Skin of body (tissue), 2 donors: ENCODE measurements around the gene SH3BP4. TPM values are rescaled to one million over a fixed set of nuclear protein-coding genes. Genes with fewer than 3 reads are reported as not detected.
"Not testable (repeated sequence)": the region's sequence is repeated elsewhere in the genome, so short reads cannot be mapped to it uniquely, and the experiment has no call there.

Experiments
- DNase-seq: peaks from one replicate; lab custom pipeline; 2025; lab: John Stamatoyannopoulos, UW
- total RNA-seq: library from RNA; depleted of rRNA; stranded (reverse); fragments of >200 nt; gene quantifications from one replicate; pipeline ENCODE4 v1.2.3, GENCODE V29; 2014

The SH3BP4 gene
- total RNA-seq, 1 donor from 2014 or later: 14.6 TPM

DNA sequence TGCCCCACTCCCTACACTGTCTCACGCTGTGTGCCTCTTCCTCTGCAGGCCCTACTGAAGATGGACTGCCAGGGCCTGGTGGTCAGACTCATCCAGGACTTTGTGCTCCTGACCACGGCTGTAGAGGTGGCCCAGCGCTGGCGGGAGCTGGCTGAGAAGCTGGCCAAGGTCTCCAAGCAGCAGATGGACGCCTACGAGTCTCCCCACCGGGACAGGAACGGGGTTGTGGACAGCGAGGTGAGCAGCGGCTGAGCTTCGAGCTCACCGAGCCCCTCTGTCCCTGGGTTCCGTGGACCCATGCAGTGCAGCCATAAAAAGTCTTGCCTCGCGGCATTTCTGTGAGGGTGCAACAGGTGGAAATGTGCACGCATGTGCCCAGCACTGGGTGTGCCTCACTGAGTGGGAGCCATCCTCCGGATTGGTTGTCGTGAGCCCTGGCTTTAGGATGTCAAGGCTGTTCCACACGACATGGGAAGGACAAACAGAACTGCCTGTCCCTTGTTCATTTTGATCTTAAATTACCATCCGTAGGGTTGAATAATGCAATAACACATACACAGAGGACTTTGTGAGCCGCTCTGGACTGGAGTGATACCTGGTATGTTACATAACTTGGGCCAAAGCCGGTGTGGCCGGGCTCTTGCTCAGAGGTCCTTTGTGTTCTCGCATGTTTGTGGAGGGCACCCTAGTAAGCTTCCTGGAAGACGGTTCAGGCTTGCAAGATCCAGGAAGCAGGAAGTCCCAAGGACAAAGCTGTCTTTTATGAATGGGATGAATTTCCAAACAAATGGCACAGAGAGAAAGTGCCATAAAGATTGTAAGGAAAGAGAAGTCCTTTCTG, 100.9 kb downstream of the SH3BP4 start:
- no peak for DNase-seq

DNA sequence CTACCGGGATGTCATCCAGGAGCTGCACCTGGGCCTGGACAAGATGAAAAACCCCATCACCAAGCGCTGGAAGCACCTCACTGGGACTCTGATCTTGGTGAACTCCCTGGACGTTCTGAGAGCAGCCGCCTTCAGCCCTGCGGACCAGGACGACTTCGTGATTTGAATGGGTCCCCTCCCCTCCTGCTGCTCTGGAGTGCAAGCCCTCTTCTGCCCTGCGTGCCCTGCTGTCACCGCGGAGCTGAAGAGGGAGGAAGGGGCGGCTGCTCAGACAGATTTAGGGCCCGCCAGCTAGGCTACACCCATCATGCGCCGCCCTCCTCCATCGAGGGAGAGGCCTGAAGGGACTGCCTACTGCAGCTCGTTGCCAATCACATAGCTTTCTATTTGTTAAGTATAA, 101.8 kb downstream of the SH3BP4 start:
- DNase-seq: no peak

DNA sequence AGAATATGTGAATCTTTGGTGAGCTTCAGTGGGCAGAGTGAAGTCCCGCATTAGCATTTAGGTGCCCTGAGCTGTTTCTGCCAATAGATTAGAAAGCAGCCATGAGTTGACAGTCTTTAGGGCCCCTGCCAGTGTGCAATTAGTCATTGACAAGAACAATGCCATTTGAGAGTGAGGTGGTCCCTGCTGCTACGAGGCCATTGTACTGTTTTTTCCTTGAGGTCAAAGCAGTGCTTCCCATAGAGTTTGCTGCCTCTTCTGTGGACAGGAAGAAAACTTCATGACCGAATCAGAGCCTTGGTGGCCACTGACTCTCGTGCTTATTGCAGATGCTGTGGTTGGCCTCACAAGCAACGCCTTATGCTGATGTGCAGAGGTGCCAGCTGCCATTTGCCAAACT, 102.7 kb downstream of the SH3BP4 start:
- DNase-seq: no peak

DNA sequence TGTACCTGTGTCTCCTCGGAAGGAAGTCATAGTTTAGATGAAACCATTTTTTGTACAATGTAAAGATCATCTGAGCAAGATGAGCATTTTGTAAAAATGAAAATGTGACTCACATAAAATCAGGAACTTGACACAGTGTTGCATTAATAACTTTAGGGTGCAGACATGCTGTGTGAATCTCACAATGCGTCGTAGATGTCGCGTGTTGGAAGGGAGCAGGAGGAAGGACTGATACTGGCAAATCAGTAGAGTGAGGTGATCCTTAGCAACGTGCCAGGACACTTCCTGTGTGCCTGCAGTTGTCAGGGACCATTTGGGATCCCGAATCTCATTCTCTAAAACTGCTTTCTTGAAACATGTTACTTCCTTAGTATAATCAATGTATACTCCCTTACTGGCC, 103.1 kb downstream of the SH3BP4 start:
- no peak for DNase-seq

DNA sequence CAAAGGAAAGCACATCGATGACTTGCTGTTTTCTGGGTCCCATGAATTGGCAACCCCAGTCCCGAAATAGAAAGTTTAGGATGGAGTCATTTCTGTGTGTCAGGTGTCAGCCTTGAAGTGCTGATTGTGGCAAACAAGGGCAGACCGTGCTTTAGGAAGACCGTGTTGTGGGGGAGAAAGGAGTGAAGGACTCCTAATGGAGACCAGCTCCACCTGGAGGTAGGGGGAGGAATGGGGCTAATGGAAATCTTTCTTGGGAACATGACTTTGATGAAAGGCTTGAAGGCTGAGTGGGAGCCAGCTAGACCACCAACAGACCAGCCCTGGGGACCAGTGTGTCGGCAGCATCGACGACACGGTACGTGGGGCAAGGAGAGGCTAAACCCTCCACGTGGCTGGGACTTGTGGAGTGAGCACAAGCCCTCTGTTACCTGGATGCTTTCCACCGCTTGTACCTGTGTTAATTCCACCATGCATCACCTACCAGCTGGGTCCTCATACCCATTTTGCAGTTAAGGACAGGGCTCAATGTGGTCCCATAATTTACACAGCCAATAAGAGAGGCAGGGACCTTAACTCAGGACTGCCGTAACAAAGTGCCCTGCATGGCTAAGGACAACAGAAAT, 104.2 kb downstream of the SH3BP4 start:
- no peak for DNase-seq

DNA sequence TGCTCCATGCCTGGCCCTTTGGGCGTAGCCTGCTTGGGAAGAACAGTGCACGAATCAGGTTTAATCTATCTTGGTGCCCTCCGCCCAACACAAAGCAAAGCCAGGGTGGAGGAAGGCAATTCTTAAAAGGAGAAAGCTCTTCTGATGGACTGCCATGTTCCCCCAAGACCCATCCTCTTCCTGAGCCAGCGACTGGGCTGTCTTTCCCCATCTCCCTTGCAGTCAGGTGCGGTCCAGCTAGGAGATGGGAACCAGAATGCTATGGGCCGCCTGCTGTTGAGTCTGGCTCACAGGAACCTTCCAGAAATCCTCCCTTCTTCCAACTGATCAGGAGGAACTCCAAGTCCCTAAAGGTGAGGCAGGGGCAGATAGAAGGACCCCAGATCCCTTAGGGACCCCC, 105.0 kb downstream of the SH3BP4 start:
- no peak for DNase-seq

DNA sequence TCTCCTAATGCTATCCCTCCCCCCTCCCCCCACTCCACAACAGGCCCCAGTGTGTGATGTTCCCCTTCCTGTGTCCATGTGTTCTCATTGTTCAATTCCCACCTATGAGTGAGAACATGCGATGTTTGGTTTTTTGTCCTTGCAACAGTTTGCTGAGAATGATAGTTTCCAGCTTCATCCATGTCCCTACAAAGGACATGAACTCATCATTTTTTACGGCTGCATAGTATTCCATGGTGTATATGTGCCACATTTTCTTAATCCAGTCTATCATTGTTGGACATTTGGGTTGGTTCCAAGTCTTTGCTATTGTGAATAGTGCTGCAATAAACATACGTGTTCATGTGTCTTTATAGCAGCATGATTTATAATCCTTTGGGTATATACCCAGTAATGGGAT, 105.8 kb downstream of the SH3BP4 start:
- DNase-seq: not testable (repeated sequence)

DNA sequence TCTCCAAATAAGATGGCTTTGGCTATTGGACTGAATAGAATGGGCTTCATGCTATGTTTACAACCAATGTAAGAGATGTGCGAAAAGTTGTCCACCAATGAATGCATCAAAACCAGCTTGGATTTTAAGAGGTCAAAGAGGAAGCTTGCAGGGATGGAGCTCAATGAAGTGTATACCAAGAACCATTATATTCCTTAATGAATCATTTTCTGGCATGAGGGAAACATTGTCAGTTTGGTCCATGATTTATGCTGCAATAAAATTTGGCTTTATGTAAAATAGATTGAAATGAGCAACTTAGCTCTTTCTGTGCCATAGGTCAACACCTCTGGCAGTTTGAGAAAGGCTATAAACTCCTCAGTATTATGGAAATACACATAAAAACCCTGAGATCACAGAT, 107.3 kb downstream of the SH3BP4 start:
- DNase-seq: no peak

DNA sequence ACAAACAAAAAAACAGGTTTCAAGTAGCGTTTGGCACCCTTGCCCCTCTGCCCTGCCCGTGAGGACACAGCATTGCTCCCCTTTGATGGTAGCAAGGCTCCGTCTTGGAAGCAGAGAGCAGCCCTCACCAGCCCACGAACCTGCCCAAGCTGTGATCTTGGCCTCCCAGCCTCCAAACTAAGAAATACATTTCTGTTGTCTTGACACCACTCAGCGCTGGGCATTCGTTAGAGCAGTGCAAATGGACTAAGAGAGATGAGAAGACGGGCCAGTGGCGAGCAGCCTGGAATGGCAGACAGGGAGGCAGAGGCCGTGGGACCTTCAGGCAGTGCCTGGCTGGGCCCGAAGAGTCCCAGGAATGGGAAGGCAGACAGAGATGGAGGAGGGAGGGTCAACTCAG, 109.8 kb downstream of the SH3BP4 start:
- DNase-seq: no peak

DNA sequence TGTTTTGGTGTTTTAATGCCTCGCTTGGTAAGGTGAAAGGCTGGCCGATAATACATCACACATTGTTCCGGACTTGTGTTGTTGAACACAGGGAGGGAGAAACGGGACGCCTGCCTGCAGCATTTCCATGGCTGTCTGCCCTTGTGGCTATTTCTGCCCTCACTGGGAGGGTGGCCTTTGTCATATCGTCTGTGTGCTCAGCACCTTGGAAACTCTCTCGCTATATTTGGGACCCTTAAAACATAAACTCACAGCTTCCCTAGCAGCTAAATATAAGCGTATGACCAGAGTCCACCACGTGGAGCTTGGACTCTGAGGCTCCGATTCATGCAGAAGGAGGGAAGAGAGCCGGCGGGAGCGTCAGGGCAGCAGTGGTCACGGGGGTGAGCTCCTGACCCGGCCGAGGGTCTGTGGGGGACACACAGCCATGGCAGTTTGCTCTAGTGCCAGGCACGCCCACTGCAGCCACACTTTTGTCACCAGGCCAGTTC, 111.7 kb downstream of the SH3BP4 start:
- DNase-seq: no peak

DNA sequence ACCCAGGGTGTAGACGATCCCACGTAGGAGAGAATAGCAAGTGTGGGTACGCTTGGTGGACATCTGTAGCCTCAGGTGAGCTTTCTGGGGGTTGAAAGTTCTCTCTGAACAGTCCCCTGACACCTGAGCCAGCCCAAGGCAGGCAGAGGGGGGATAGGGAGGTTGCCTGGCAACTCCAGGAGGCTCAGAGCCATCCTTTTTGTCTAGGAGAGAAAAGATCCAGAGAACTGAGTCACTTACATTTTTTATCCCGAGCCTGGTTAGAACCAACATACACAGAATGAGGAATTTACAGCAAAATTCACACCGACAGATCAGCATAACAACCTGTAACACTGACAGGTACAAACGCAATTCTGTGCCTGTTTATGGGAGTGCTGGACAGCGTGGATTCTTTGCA, 113.2 kb downstream of the SH3BP4 start:
- no peak for DNase-seq

DNA sequence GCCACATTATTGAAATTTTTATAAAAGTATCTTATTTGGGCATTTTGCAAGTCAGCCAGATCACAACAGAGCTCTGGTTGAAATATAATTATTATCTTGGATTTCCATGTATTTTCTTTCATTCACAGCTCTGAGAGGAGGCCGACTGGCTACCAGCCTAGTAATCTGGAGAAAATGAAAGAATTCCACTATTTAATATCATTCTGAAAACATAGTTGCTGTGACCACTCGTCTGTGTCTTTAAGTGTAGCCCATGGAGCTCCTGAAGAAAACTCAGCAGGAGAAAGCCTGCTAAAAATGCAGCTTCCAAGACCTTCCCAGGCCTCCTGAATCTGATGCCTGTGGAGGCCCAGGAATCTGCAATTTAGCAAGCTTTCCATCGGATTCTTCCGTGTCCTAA, 114.7 kb downstream of the SH3BP4 start:
- DNase-seq: no peak

DNA sequence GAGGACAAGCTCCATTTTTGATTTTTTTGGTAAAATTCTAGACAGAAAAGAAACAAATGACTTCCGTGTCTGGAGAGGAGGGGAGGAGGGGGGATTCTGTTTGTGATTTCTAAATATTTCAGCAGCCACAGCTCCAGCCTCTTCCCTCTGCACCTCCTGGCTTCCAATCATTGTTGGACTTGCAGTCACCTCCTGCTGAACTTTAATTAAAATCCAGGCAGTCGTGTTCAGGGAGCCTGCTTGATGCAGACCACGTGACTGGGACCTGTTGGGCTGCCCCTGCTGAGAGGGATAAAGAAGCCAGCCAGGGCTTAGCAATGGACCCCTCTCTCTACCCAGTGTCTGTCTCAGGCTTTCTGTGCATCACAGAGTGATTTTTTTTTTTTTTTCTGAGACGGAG, 115.1 kb downstream of the SH3BP4 start:
- DNase-seq: no peak

DNA sequence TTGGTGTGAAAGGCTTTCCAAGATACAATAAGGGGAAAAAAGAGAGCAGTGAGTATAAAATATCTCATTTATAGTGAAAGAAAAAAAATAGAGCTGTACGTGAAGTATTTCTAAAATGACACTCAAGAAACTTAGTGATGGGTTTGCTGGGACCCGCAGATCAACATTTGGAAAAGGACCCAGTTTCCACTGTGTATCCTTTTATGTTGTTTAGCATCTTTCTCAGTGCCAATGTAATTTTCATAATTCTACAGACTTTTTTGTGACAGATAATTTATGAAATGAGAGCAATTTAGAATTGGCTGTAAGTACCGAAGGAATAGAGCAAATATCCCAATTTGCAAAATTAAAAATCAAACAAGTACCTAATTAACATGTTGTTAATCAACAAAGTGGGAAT, 116.9 kb downstream of the SH3BP4 start:
- no peak for DNase-seq

DNA sequence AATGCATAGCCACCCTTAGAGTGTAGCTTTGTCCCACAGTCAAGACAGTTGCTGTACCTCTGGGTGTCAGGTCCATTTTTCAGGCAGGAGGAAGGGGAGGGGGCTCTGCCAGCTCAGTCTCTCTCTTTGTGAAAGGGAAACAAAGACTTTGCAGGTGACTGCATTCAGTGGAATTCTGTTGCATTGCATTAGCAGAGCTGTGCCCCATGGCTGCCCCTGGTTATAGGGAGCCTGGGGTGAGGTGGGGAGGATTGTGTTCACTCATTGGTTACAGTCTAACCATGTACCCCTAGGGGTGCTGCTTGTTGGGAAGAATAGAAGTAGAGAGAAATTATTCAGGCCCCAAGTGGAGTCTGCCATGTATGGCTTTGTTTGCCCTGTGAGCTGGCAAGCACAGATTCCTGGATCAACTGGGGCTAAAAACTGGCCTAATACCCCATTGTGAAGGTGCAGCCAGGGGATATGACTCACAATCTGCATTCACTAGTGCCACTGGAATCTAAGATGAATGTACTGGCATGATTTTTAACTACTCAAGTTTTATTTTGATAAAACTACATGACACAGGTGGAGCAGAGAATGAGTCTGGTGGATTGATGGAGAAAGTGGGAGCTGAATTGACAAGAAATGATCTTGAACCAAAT, 118.4 kb downstream of the SH3BP4 start:
- DNase-seq: no peak

DNA sequence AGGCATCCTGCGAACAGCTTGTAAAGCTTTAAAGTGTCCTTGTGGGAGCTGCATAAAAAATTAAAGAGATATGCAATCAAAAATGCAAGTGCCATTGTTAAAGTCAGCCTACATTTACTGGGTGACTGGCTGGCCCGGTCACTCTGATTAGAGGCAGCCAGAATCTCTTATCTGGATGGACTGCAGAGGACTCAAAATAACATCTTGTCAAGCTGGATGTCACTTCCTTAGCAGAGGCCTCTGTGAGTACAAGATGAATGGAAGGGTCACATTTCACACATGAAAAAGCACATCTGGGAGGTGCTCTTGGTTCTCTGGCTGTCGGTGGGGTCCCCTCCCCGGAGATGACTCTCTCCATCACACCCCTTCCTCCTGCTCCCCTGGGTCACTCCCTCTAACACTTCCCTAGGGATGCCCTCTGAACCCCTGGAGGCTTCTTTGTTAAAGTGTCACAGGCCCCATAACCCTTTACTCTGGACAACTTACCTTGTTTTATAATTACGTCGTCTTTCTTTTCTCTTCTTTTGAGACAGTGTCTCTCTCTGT, 122.1 kb downstream of the SH3BP4 start:
- DNase-seq: no peak

DNA sequence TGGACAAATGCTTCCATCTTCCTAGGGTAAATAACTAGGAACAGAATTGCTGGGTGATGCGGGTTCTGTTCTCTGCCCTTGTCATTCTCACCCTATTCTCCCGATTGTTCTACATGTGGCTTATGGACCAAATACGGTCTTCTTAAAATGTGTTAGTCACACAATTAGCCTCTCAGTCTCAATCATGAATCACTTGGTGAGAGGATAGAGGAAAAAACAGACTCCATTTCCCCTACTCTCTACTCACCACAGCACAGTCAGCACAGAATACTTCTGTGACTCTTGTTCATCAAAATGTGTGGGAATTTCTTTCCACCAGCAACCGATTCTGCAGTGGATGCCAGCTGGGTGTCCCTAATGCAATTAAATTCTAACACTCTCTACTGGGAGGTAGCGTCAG, 125.2 kb downstream of the SH3BP4 start:
- no peak for DNase-seq

DNA sequence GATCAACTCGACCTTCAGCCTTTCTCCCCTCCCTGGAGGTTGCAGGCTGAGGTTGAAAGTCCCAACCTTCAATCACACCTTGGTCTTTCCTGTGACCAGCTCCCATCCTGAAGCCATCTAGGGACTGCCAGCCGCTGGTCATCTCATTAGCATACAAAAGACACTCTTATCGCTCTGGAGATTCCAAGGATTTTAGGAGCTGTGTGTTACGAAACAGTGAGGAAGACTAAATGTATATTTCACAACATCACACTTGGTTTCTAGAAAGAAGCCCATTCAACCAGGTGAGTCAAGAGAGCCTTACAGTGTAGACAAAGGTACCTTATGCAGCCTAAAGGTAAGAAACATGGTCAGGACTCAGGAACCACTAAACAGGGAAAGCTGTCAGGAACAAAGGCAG, 126.4 kb downstream of the SH3BP4 start:
- no peak for DNase-seq

DNA sequence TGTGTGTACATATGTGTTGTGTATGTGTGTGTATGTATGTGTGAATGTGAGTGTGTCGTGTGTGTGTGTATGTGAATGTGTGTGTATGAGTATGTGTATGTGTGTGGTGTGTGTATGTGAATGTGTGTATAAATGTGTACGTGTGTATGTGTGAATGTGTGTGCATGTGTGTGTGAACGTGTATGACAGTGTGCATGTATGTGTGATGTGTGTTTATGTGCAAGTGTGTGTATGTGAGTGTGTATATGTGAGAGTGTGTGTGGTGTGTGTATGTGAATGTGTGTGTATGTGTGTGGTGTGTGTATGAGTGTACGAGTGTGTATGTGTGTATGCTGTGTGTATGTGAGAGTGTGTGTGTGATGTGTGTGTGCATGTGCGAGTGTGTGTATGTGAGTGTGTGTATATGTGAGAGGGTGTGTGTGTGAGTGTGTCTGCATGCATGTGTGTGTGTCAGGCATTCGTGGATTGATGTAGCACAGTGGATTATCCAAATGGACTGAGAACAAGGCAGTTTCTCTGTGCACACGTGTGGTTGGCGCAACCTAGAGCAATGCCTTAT, 127.2 kb downstream of the SH3BP4 start:
- no peak for DNase-seq

DNA sequence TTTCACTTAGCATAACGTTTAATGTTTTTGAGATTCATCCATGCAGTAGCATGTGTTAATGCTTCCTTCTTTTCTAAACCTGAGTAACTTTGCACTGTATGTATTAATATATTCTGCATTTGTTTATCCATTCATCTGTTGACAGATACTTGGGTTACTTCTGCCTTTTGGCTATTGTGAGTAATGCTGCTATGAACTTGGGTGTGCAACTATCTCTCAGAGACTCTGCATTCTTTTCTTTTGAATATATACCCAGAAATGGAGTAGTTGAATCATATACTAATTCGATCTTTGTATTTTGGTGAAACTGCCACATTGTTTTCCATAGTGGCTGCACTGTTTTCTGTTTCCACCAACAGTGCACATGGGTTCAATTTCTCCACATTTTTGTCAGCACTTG, 128.3 kb downstream of the SH3BP4 start:
- DNase-seq: no peak

DNA sequence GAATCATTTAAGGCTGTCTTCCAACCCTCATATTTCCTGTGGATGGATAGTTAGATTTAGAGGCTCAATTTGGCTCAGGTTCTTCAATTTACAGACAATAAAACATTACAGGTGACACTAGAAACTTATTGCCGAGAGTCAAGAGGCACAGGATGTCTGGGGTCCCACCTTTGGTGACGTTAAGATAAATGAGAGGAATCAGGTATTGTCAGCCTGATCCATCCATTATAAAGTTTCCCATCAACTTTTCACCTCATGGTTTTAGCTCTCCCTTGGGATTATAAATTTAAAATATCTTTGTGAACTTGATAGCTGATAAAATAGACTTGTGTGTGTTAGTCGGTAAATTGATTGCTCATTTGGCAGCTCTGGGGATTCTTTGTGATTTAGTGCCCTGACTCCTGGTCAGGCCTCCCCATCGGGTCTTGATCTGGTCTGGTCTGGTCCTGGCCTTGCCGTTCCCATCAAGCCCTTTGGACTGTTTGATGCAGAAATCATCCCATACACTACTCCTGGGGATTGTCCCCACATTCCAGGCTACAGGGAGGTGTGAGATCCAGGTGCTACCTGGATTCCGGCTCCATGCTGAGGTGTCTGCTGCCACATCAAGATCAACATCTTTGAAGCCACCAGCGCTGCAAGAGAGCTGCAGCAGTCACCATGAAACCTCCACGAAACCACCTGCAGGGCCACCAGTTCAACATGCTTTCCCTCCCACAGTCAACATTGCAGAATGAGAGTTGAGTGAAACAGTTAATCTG, 130.9 kb downstream of the SH3BP4 start:
- DNase-seq: no peak
